Stimulated activated CD8-positive, alpha-beta memory T cell treated with anti-CD3 and anti-CD28 coated beads, Interleukin-15, amount 100 ng/mL, for 24 hours (primary cell): ENCODE measurements around the gene MRPL33.

Experiments used
- DNase-seq: peaks from one replicate; pipeline ENCODE4 v3.0.0-alpha.2; 2020; ENCODE audit warnings: low read depth

MRPL33 gene

GRCh38 chr2:27771548-27772335, at the start of gene MRPL33:
MRPL33 (plus strand) TSS chr2:27771719; CDS start chr2:27771778, 59 bp downstream.
- peak; percentile 91 for DNase-seq

GRCh38 chr2:27721884-27722485, 49.5 kb upstream of the MRPL33 start:
- DNase-seq: no peak

GRCh38 chr2:27723372-27724144, 48.0 kb upstream of the MRPL33 start:
- no peak for DNase-seq

- no peak for DNase-seq
Measured at GRCh38 chr2:27724191-27724590, 47.3 kb upstream of the MRPL33 start.

- DNase-seq: no peak
Measured at GRCh38 chr2:27724905-27725701, 46.4 kb upstream of the MRPL33 start.

GRCh38 chr2:27727257-27727656, 44.3 kb upstream of the MRPL33 start:
- DNase-seq: no peak

- DNase-seq: no peak
Measured at GRCh38 chr2:27728081-27728858, 43.2 kb upstream of the MRPL33 start.

GRCh38 chr2:27729198-27729597, 42.3 kb upstream of the MRPL33 start:
- DNase-seq: no peak

- DNase-seq: no peak
Measured at GRCh38 chr2:27729614-27730013, 41.9 kb upstream of the MRPL33 start.

GRCh38 chr2:27730261-27730662, 41.3 kb upstream of the MRPL33 start:
- no peak for DNase-seq

- DNase-seq: no peak
Measured at GRCh38 chr2:27730980-27731691, 40.4 kb upstream of the MRPL33 start.

- no peak for DNase-seq
Measured at GRCh38 chr2:27734305-27734704, 37.2 kb upstream of the MRPL33 start.

- no peak for DNase-seq
Measured at GRCh38 chr2:27735263-27735904, 36.1 kb upstream of the MRPL33 start.

- no peak for DNase-seq
Measured at GRCh38 chr2:27736031-27736889, 35.3 kb upstream of the MRPL33 start.

GRCh38 chr2:27736890-27737204, 34.7 kb upstream of the MRPL33 start:
- DNase-seq: no peak

GRCh38 chr2:27737676-27738348, 33.7 kb upstream of the MRPL33 start:
- no peak for DNase-seq

- no peak for DNase-seq
Measured at GRCh38 chr2:27738349-27739057, 33.0 kb upstream of the MRPL33 start.

GRCh38 chr2:27739058-27739373, 32.5 kb upstream of the MRPL33 start:
- no peak for DNase-seq
